SIG-M5 treated with dmso at 0.1 percent for 504 hours (cell line): ENCODE data around the gene RAPGEF2.
A peak's percentile ranks its signal among the peaks of the same experiment; 100 is the strongest.

ENCODE experiments used
- DNase-seq: peaks from one replicate; lab custom pipeline; 2025; ENCODE audit not compliant: unreplicated experiment; lab: John Stamatoyannopoulos, UW

The RAPGEF2 gene

GRCh38 chr4:159190651-159191050 lies 87.8 kb downstream of the RAPGEF2 start:
- DNase-seq, result no peak

DNA sequence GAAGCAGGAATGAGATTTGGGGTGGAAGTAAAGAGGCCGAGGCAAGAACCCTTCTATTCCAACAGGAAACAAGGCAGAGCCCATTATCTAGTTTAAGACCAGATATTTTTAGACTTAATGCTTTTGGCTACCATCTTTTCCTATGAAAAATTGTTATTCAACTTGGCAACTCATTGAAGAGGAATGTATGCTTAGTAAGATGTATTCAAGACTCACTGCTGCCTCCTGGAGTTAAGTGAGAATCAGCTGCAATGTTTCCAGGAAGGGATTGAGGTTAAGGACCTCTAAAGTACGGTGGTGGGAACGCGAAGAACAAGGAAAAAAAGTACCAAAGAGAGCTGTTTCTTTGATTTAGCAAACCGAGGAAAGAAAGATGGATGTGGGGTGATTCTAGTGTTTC lies 89.1 kb downstream of the RAPGEF2 start:
- peak; percentile 53 for DNase-seq

GRCh38 chr4:159193046-159193620 lies 90.3 kb downstream of the RAPGEF2 start:
- no peak for DNase-seq

GRCh38 chr4:159195361-159195769 lies 92.5 kb downstream of the RAPGEF2 start:
- DNase-seq, result no peak

DNA sequence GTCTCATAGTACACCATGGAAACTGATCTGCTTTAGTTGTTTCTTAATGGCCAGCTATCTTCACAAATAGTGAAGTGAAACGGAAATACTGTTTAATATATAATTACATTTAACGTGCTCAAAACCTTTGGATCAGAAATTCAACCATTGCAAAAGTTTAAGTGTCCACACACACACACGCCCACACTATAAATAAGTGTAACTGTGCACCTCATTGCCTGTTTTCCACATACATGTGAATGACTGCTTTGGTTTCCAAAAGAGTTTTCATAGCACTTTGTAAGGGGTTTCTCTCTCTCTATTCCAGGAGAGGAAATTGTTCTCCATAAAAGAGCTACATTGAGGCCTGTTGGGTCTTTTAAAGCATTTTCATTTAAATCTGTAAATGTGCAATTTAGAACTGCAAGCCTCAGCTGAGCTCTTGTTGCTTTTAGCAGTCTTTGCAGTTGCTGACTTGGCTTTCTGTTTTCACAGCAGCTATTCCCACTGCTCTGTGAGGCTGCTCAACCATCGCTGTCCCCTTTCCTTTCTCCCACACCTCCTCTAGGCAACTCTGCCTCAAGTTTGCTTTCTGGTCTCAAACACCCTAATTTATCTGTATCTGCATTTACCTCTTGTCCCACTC lies 94.5 kb downstream of the RAPGEF2 start:
- DNase-seq, result no peak

DNA sequence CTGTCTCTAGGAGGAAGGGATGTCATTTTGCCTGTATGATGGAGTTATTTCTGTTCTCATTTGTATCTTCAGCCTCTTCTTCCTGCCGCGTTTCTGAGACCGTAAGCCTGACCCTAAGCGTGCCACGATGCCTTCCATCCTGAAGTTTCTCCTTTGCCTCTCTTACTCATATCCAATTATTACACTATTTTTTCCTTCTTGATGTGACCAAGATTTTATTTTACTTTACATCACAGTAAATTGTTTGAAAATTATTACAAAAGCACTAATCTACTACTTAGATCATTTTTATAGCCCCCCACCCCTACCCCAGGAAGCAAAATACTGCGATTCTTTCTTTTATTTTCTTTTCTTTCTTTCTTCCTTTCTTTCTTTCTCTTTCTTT lies 95.0 kb downstream of the RAPGEF2 start:
- DNase-seq, result no peak

GRCh38 chr4:159199826-159200225 lies 96.9 kb downstream of the RAPGEF2 start:
- no peak for DNase-seq

DNA sequence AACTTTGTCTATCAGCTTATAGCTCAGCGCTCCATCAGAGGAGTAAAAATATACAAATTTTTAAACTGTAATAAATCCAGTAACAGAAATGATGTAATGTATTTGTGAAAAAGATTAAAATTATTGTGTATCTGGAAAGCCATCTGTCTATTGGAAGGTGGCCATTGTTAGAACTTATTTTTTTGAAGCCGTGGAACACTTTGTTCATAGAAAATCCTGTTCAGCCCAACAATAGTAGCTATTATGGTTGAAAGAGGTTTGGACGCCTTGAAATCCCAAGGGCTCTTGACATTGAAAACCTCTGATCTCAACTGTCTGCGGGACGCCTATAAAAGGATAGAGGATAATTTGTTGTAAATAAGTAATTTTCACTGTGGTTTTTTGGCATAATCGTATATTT lies 98.3 kb downstream of the RAPGEF2 start:
- no peak for DNase-seq

DNA sequence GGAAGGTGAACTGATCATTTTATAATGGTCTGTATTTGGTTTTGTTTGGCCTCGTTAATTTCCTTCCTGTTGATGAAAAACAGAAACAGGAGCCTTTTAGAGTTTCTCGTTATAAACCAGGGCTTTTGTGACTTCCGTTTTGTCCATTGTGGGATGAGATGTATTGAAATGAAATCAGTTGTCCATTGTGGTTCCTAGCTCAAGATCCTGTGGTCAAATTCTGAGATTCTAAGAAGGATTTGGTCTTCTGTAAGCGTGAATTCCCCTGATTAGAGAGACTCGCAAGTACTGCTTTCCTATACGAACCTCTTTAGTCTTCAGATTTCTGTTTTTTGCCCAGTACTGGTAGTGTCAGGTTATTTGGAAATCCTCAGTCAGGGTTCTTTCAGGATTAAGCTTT lies 101.7 kb downstream of the RAPGEF2 start:
- DNase-seq, result no peak

GRCh38 chr4:159205466-159205865 lies 102.6 kb downstream of the RAPGEF2 start:
- DNase-seq, result no peak

DNA sequence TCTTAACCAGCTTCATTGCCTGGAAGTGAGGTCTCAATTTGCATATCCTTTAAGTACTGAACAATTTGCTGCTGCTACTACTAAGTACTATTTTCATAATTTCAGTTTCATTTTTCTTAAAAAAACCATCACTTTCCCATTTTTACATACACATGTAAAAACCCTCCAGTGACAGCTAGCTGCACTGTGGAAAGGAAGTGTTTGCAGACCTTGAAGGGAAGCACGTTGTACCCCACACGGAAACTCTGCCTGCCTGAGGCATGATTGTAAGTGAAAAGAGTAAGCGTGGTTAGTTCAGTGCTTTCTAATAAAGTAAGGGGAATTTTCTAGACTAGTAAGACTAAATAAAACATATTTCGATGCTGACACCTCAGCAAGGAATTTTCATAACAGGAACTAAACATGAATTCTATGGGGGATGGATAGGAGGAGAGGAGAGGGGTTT lies 103.6 kb downstream of the RAPGEF2 start:
- DNase-seq, result no peak

GRCh38 chr4:159209249-159209648 lies 106.4 kb downstream of the RAPGEF2 start:
- DNase-seq, result no peak

GRCh38 chr4:159210975-159211374 lies 108.1 kb downstream of the RAPGEF2 start:
- DNase-seq, result no peak

DNA sequence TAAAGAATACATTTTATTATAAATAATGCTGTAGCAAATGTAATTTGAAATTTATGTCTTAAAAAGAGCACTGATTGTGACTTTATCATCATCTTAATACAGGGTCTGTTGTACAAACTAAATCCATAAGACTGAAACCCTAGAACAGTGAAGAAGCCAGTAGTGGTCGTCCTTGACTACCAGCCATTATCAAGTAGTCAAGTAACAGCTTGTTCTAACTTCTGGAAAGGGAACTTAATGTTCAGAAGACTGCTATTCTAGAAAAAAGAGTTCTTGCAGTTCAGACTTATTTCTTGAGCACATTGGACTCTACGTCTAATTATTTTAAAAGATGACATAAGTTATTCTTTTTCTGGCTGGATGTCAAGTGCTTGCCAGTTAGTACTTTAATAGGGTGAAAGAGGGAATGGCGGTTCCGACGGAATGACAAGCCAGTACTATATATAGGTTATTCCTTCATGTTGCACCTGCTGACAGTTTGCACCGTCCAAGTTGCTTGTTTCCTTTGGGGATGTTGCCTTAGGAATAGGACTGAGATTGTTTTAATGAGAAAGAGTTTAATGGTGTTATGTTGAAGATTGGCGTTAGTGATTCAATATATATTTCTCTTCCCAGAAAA lies 109.9 kb downstream of the RAPGEF2 start:
- no peak for DNase-seq

GRCh38 chr4:159216834-159217233 lies 114.0 kb downstream of the RAPGEF2 start:
- DNase-seq, result no peak

DNA sequence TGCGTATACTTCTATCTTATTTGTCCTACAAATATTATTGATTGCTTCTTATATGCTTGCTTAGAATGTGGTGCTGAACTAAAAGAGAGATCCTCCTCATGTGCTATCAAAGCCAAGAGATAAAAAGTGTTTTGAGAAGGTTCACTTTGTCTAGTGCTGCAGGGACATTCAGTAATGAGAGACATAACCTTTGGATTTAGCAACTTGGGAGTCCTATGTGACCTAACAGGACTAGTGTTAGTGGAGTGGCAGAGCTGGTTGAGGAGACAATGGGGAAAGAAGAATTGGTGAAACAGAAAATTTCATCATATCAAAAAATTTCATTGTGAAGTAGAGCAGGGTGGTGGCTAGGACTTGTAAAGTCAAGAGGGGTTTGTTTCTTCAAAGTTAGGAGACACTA lies 117.0 kb downstream of the RAPGEF2 start:
- DNase-seq, result no peak

- DNase-seq, result no peak
Observed at GRCh38 chr4:159220353-159220752, 117.5 kb downstream of the RAPGEF2 start.

- DNase-seq, result no peak
Observed at GRCh38 chr4:159221280-159221679, 118.4 kb downstream of the RAPGEF2 start.

- no peak for DNase-seq
Observed at GRCh38 chr4:159222043-159222552, 119.2 kb downstream of the RAPGEF2 start.

- no peak for DNase-seq
Observed at GRCh38 chr4:159224408-159224807, 121.5 kb downstream of the RAPGEF2 start.

- no peak for DNase-seq
Observed at GRCh38 chr4:159227378-159227777, 124.5 kb downstream of the RAPGEF2 start.

GRCh38 chr4:159227984-159228383 lies 125.1 kb downstream of the RAPGEF2 start:
- DNase-seq, result no peak
